DMS79 (cell line): Measurements from ENCODE around the gene SLC34A1.
A peak's percentile ranks its signal among the peaks of the same experiment; 100 is the strongest.
"Not testable (repeated sequence)": the region's sequence is repeated elsewhere in the genome, so short reads cannot be mapped to it uniquely, and the experiment has no call there.

Experiments
- DNase-seq: peaks from one replicate; lab custom pipeline; 2025; lab: John Stamatoyannopoulos, UW

The SLC34A1 gene, protein sequence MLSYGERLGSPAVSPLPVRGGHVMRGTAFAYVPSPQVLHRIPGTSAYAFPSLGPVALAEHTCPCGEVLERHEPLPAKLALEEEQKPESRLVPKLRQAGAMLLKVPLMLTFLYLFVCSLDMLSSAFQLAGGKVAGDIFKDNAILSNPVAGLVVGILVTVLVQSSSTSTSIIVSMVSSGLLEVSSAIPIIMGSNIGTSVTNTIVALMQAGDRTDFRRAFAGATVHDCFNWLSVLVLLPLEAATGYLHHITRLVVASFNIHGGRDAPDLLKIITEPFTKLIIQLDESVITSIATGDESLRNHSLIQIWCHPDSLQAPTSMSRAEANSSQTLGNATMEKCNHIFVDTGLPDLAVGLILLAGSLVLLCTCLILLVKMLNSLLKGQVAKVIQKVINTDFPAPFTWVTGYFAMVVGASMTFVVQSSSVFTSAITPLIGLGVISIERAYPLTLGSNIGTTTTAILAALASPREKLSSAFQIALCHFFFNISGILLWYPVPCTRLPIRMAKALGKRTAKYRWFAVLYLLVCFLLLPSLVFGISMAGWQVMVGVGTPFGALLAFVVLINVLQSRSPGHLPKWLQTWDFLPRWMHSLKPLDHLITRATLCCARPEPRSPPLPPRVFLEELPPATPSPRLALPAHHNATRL

DNA sequence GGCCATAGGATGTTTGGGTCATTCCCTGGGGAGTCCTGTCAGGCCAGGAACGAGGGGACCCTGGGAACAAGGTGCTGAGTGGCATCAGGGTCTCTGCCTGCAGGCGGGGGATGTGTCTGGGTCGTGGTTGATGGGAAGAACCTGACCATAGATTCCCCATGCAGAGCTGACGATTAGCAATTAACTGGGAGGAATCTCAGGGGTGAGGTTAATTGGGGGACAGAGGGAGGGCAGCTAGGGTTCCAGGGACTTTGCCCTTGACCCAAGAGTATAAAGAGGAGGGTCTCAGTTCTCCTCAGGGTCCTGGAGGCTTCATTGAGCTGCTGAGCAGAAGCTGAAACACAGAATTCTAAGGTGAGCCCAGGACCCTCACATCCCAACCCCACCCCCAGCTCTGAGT is at the start of gene SLC34A1:
TSS of gene SLC34A1 (plus strand) at position 301 of the 400 bp plus-strand sequence. CDS start 1,308 bp downstream, outside the sequence.
- no peak for DNase-seq

DNA sequence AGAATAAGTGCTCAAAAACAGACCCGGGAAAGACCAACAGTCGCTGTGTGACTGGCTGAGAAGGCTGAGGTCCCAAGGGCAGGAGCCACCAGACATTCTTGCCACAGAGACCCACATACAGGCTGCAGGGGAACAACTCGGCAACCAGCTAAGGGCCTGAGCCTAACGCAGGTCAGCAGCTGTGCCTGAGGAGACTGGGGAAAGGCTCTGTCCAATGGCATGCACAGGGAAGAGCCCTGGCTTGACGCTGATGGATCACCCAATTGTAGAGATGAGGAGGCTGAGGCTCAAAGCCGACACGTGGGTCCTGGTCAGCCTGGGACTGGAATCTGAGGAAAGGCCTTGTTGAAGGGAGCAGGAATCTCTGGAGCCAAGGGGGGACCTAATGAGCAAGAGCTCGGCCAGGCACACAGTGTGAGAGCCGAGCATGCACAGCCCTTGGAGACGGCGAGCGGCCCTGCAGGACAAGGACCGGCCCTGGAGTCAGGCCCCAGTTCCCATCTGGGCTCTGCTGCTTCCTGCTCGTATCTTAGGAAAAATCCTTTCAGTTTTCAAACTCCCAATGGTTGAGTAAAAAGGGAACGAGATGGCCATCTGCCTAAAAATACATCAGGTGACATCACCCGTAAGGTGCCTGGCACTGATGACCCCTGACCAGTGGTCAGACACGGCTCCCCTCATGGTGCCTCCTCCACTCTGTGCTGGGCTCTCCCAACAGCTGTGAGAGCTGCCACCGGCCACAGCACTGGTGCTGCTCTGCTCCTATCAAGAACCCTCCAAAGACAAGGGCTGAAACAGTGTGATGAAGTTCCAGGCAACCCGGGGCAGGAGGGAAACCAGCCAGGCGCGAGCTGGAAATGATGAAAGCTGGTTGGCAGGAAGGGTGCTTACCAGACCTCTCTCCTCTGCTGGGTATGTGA is 49.2 kb upstream of the SLC34A1 start:
- DNase-seq, result no peak

DNA sequence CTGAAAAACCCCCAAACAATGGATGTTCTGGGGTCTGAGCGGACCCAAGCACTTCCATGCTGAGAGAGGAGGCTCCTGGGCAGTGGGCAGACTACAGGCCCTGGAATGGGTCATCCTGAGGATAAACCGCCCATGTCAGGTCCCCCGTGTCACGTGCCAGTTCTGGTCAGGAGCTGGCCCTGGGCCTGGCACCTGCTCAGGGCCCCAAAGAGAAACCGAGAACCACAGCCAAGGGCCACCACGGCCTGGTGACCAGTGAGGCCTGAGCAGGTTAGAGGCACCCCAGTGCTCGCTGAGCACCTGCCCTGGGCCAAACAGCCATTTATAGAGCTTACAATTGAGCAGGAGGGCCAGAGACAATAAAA is 48.6 kb upstream of the SLC34A1 start:
- no peak for DNase-seq

DNA sequence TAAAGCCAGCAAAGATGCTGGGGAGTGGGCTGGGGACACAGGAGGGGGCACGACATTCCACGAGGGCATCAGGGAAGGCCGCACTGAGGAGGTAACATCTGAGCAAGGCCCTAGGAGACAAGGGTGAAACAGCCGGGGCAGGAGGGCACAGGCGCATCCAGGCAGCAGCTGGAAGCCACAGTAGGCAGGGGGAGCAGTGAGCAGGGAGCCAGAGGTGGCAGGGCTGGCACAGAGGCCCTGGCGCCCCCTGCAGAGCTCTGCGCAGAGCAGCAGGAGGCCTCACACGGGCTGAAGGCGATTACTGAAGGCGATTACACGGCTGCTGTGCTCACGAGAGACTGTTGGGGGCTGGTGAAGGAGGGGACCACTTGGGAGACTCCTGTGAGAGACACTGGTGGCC is 48.1 kb upstream of the SLC34A1 start:
- no peak for DNase-seq

DNA sequence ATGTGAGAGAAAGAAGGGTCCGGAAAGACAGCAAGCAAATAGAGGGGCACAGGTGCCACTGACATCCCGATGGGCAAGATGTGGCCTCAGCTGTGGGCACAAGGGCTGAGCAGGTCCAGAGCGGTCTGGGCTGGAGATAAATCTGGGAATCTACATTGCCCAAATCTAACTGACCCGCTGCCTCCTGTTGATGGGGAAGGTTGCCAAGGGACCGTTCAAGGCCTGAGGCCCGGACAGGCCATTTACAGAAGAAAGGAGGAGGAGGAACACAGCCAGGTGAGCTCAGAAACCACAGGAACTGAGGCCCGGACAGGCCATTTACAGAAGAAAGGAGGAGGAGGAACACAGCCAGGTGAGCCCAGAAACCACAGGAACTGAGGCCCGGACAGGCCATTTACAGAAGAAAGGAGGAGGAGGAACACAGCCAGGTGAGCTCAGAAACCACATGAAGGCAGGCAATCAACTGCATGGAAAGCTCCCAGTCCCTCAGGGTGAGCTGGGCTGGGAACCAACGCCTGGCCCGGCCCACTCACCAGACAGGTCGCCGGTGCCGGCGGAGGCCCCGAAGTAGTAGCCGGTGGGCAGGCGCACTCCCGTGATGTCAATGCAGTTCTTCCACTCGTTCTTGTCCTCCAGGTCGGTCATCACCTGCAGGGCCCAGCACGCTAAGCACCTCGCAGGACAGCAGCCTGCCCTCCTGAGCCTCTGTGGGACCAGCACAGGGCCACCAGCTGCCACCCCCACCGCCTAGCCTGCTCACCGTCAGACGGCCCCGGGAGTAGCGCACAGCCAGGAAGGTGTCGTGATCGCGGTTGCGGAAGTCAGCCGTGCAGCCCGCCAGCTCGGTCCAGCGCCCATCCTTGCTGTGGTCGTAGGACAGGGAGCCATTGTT is 47.4 kb upstream of the SLC34A1 start:
- DNase-seq, result no peak

DNA sequence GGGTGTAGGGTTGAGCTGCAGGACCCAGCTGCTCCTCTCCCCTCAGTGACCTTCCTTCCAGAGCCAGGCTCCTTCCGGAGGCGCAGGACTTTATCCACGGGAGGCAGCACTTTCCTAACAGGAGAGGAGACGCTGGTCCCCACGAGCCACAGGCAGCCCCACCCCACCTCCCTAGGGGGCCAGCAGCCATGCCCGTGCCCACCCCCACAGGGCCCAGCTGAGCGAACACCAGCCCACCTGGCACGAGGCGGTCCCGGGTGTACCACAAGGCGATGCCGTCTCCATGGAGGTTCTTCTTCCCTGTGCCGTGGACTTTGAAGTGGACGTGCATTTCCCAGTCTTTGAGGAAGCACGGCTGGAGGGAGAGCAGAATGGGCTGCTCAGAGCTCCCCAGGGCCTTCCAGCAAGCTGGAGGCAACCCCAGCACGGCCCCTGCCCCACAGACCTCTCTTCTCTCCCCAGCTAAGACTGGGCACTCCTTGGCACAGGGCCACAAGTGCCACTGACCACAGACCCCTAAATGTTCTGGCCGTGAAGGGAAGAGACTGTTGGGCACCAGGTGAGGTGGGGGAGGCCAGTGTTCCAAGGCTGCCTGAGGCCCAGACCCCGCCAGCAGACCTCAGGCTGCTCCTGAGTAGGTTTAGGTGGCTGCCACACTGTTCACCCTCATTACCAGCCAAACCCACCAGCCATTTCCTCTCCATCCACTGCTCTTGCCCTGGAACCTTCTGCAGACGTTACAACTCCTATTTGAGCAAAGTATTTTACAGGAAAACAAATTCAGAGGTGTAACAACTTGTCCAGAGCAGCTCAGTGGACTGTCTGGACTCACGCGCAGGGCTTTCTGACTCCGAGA is 45.8 kb upstream of the SLC34A1 start:
- no peak for DNase-seq

DNA sequence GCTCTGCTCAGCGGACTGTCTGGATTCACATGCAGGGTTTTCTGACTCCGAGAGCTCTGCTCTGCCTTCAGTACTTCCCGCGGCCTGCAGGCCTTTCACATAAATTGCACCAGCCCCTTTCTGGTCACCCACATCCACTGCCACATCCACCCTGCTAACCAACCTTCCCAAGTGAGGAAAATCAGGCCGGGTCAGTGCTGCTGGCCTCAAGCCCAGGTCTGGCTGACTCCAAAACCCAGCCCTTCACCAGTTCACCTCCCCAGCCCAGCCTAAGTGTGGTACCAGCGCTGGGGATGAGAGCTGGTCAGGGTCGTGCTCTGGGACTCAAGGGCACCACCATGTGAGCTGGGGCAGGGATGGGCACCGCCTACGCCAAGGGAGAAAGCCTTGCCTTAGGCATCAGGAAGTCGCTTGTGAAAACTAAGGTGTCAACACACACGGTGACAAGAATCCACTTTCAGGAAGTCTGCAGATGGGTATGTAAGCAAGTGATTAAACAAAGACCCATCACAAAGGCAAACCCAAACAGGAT is 45.1 kb upstream of the SLC34A1 start:
- DNase-seq, result no peak

DNA sequence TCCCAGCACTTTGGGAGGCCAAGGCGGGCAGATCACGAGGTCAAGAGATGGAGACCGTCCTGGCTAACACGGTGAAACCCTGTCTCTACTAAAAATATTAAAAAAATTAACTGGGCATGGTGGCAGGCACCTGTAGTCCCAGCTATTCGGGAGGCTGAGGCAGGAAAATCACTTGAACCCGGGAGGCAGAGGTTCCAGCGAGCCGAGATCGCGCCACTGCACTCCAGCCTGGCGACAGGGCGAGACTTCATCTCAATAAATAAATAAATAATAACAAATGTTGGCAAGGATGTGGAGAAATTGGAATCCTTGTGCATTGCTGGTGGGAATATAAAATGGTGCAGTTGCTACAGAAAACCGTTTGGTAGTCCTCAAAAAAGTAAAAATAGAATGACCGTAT is 41.2 kb upstream of the SLC34A1 start:
- not testable (repeated sequence) for DNase-seq

DNA sequence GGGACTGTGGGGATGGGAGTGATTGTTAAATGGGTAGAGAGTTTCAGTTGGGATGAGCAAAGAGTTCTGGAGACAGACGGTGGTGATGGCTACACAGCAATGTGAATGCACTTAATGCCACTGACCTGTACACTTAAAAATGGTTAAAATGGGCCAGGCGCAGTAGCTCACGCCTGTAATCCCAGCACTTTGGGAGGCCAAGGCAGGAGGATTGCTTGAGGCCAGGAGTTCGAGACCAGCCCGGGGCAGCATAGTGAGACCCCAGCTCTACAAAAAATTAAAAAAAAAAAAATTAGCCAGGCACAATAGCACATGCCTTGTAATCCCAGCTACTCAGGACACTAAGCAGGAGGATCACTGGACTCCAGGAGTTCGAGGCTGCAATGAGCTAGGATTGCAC is 40.5 kb upstream of the SLC34A1 start:
- no peak for DNase-seq

DNA sequence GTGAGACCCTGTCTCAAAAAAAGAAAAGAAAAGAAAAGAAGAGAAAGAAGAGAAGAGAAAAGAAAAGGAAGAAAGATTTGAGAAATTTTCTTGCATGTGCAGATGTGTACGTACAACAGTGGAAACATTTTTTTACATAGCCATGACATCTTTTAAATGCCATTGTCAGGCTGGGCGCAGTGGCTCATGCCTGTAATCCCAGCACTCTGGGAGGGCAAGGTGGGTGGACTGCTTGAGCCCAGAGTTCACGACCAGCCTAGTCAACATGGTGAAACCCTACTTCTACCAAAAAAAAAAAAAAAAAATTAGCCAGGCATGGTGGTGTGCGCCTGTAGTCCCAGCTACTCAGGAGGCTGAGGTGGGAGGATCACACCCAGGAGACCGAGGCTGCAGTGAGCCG is 39.3 kb upstream of the SLC34A1 start:
- DNase-seq, result no peak

DNA sequence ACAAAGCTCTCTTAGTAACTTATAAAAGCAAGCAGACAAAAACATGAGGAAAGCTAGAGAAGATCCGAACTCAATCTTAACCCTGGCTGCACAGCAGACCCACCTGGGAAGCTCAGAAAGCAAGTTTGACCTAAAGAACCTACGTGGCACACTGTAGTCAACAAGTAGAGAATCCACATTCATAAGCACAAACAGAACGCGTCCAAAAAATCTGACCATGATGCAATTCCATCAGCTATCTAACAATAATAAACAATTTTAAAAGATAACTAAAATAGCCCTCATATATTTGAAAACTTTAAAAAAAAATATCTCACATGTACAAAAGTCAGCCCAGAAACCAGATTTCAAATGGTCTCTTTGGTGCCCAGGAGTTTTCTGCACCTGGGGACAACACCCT is 37.4 kb upstream of the SLC34A1 start:
- no peak for DNase-seq

DNA sequence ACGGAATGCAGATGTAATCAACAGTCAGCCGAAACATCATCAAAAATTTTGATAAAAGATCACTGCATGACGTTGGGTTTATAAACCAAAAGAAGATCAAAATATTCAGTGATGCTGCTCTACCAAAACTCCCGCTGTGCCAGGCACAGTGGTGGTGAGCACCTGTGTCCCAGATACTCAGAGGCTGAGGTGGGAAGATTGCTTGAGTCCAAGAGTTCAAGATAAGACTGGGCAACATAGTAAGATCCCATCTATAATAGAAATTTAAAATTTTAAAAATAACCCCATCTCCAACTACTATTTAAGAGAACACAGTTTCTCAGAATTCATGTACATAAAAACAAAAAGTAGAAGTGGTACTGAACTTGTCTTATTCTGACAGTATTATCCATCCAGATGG is 36.5 kb upstream of the SLC34A1 start:
- no peak for DNase-seq

DNA sequence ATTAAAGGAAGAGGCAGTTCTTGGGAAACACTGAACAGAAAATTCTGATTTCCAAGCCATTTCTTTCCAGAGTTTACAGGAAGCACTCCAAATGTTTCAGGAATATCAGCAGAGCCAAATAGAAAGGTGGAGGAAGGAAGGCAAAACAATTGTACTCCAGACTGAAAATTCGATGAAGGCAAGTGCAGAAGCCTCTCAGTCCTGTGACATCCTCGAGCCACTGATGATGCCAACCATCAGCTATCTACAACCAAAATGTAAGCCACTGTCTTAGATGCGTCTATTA is 34.9 kb upstream of the SLC34A1 start:
- DNase-seq, result no peak

DNA sequence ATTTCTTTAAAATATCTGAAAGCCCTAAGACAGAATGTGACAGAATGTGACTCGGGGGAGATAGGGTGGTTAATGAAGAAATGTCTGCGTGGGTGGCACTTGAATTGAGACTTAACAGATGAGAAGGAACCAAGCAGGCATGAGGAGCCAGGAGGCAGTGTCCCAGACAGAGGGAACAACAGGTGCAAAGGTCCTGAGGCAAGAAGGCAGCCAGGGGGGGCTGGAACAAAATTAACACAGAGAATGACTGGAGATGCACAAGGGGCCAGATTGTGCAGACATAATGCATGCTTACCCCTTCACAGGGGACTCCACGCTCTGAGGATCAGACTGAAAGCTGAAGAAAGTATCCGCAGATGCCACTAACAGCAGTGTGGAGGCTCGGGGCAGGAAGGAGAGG is 34.5 kb upstream of the SLC34A1 start:
- no peak for DNase-seq

DNA sequence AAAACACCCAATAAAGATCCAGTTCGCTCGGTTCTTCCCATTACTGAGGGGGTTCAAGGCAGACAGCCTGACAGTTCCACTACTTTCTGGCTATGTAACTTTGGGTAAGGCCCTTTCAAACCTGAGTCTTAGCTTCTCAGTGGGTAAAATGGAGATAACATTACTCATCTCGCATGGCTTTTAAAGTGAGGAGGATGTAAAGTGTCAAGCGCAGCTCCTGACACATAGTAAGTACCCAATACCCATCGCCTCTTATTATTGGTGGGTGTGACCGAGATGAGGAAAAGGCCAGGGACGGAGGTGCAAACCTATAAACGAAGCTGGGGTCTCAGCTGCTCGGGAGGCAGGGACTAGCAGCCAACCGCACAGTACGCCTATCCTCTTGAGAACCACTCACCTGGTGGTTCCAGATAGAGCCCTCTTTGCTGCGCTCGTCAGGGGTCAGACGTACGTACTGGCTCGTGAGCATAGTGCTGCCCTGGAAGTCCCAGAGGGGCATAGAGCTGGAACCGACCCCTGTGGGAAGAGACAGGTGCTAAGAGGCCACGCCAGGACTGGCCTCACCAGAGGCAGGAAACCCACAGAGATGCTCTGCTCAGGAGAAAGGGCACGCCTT is 33.4 kb upstream of the SLC34A1 start:
- no peak for DNase-seq

DNA sequence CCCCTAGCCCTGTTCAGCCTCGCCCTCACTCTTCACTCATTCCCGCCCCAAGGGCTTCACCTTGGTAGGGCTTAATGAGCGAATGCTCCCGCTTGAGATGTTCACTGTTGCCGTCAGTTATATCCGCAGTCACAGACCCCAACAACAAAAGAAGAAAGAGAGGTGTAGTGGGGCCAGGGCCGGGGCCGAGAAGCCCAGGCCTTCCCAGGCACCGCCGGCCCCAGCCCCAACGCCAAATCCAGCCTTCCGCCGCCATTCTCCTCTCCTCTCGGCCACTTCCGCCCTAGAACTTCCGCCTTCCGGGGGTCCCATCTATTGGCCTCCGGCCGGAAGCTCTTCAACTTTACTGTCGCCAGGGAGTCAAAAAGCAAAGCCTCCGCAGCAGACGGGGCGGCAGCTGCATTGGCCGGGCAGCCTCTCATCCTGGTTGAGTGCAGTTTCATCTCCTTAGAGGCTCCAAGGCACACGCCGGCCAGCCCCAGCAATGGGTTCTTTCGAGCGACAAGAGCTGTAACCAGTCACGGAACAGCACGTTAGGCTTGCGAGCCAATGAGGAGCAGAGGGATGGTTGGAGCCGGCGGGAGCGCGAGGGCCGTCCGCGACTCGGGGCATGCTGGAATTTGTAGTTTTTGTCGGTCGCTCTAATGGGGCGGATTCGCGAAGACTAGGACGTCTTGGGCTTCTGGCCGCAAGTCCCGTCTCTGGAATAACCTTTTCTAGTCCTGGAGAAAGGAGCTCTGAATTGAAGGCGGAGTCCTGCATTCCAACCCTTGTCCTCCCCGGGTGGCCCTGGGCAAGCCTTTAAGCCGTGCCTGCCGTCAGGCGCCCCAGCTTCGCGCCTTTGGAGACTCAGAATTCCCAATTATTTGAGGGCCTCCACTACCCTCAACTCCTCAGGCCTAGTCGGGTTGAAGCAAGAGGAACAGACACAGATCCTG is 32.6 kb upstream of the SLC34A1 start, which contains the start of gene LMAN2:
TSS of gene LMAN2 (minus strand) at position 277 of the 938 bp plus-strand sequence. CDS start at position 256, 21 bp downstream.
- DNase-seq, result peak; percentile 78

DNA sequence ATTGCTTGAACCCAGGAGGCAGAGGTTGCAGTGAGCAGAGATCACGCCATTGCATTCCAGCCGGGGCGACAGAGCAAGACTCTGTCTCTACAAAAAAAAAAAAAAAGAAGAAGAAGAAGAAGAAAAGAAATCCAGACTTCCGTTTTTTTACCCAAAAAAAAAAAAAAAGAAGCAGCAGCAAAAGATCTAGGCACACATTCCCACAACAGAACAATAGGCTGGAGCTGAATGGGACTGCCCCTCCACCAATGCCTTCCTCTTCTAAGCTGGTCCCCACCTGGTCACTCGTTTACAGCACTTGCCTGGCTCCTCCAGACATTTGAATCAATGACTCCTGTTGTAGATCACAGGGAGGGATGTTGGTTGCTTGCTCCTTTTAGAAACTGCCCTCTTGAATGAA is 31.1 kb upstream of the SLC34A1 start:
- DNase-seq, result no peak

DNA sequence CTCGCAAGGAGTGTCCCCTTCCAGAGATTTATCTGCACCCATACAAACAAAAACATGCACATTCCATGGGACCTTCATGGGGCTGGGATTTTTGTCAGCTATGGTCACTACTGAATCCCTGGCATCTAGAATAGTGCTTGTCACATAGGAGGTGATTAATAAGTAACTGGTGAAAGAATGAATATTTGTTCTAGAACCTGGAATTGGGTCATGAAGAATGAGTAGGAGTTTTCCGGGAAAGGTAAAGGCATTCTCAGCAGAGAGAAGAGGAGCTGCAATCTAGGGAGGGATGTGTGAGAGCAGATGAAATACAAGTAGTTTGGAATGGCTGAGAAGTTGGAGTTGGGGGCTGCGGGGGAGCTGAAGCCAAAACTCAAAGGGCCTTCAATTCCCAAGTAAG is 30.0 kb upstream of the SLC34A1 start:
- DNase-seq, result no peak

DNA sequence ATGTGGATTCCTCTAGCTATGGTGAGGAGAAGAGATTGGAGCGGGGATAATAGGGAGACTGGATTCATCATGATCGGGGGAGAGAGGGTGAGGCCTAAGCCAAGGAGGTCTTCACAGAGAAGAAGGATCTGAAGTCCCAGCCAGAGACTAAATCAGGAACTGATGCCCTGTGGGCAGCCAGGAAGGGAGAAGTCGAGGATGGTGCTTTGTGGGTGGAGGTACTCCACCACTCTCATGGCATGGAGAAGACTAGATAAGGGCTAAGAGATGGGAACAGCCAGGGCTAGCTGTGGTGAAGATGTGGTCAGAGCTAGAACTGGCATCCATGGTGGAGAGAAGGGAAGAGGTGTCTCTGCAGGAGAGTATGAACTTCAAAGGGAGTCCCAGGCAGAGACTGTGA is 29.5 kb upstream of the SLC34A1 start:
- no peak for DNase-seq
